HEK293 (cell line): ENCODE results near the gene ASCL5.

Source experiments
- SP2 ChIP-seq: fragments of 450-650 bp; formaldehyde crosslinking; IDR thresholded peaks from 2 replicates; pipeline ENCODE4 v1.5.1; 2016; ENCODE audit warnings: missing biosample characterization, missing genetic modification characterization
- ZNF10 ChIP-seq: fragments of 450-650 bp; formaldehyde crosslinking; IDR thresholded peaks from 2 replicates; pipeline ENCODE4 v1.5.1; 2017; ENCODE audit warnings: missing biosample characterization, missing genetic modification characterization
- ZNF121 ChIP-seq: fragments of 450-650 bp; formaldehyde crosslinking; IDR thresholded peaks from 2 replicates; pipeline ENCODE4 v1.5.1; 2016; ENCODE audit warnings: missing biosample characterization, missing genetic modification characterization
- ZNF610 ChIP-seq: fragments of 450-650 bp; formaldehyde crosslinking; IDR thresholded peaks from 2 replicates; pipeline ENCODE4 v1.5.1; 2016; ENCODE audit warnings: missing biosample characterization, missing genetic modification characterization, borderline replicate concordance
- ZNF701 ChIP-seq: fragments of 450-650 bp; formaldehyde crosslinking; IDR thresholded peaks from 2 replicates; pipeline ENCODE4 v1.5.1; 2016; ENCODE audit warnings: missing biosample characterization, missing genetic modification characterization
- ZNF707 ChIP-seq: fragments of 450-650 bp; formaldehyde crosslinking; IDR thresholded peaks from 2 replicates; pipeline ENCODE4 v1.5.1; 2016; ENCODE audit warnings: missing biosample characterization, missing genetic modification characterization
- ZNF777 ChIP-seq: fragments of 450-650 bp; formaldehyde crosslinking; IDR thresholded peaks from 2 replicates; pipeline ENCODE4 v1.5.1; 2017; ENCODE audit warnings: missing biosample characterization, missing genetic modification characterization, borderline replicate concordance
- TF ChIP-seq, protein P1 (sequence below): fragments of 450-650 bp; formaldehyde crosslinking; IDR thresholded peaks from 2 replicates; pipeline ENCODE4 v1.5.1; 2016; ENCODE audit warnings: missing biosample characterization, missing genetic modification characterization
- TF ChIP-seq, protein P2 (sequence below): fragments of 450-650 bp; formaldehyde crosslinking; IDR thresholded peaks from 2 replicates; pipeline ENCODE4 v1.5.1; 2016; ENCODE audit warnings: missing biosample characterization, missing genetic modification characterization
- TF ChIP-seq, protein P3 (sequence below): IDR thresholded peaks from 2 replicates; pipeline ENCODE4 v1.6.1; 2011; ENCODE audit warnings: mild to moderate bottlenecking, low read depth, low read length, borderline replicate concordance
- TF ChIP-seq, protein P4 (sequence below): fragments of 450-650 bp; IDR thresholded peaks from 2 replicates; pipeline ENCODE4 v1.5.1; 2018; ENCODE audit warnings: missing biosample characterization, missing genetic modification characterization

DNA sequence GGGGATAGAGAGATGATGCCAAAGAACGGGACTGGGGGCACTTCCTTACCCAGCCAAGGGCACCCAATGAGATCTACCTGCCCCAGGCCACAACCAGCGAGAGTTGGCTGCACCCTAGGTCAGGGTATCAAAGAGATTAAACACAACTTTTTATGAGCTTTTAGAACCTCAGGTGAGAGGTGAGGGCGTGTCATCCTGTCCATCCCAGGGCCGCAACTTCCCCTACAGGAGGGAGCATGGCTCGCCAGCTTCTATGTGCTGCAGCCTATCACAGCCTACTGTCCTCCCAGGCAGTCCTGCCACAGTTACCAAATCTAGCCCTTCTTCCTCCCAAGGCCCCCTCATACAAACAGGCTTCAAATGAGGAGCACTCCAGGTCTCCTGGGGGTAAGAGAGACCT is 14.4 kb upstream of the ASCL5 start:
- no peak for TF ChIP-seq ZNF10
- TF ChIP-seq, protein P1, sequence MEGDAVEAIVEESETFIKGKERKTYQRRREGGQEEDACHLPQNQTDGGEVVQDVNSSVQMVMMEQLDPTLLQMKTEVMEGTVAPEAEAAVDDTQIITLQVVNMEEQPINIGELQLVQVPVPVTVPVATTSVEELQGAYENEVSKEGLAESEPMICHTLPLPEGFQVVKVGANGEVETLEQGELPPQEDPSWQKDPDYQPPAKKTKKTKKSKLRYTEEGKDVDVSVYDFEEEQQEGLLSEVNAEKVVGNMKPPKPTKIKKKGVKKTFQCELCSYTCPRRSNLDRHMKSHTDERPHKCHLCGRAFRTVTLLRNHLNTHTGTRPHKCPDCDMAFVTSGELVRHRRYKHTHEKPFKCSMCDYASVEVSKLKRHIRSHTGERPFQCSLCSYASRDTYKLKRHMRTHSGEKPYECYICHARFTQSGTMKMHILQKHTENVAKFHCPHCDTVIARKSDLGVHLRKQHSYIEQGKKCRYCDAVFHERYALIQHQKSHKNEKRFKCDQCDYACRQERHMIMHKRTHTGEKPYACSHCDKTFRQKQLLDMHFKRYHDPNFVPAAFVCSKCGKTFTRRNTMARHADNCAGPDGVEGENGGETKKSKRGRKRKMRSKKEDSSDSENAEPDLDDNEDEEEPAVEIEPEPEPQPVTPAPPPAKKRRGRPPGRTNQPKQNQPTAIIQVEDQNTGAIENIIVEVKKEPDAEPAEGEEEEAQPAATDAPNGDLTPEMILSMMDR (tag by site-specific recombination) = no peak
- TF ChIP-seq, protein P2, sequence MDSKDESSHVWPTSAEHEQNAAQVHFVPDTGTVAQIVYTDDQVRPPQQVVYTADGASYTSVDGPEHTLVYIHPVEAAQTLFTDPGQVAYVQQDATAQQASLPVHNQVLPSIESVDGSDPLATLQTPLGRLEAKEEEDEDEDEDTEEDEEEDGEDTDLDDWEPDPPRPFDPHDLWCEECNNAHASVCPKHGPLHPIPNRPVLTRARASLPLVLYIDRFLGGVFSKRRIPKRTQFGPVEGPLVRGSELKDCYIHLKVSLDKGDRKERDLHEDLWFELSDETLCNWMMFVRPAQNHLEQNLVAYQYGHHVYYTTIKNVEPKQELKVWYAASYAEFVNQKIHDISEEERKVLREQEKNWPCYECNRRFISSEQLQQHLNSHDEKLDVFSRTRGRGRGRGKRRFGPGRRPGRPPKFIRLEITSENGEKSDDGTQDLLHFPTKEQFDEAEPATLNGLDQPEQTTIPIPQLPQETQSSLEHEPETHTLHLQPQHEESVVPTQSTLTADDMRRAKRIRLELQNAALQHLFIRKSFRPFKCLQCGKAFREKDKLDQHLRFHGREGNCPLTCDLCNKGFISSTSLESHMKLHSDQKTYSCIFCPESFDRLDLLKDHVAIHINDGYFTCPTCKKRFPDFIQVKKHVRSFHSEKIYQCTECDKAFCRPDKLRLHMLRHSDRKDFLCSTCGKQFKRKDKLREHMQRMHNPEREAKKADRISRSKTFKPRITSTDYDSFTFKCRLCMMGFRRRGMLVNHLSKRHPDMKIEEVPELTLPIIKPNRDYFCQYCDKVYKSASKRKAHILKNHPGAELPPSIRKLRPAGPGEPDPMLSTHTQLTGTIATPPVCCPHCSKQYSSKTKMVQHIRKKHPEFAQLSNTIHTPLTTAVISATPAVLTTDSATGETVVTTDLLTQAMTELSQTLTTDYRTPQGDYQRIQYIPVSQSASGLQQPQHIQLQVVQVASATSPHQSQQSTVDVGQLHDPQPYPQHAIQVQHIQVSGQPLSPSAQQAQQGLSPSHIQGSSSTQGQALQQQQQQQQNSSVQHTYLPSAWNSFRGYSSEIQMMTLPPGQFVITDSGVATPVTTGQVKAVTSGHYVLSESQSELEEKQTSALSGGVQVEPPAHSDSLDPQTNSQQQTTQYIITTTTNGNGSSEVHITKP (tag by site-specific recombination) = no peak
- TF ChIP-seq ZNF701 = no peak
- TF ChIP-seq SP2 = no peak
- TF ChIP-seq, protein P3, sequence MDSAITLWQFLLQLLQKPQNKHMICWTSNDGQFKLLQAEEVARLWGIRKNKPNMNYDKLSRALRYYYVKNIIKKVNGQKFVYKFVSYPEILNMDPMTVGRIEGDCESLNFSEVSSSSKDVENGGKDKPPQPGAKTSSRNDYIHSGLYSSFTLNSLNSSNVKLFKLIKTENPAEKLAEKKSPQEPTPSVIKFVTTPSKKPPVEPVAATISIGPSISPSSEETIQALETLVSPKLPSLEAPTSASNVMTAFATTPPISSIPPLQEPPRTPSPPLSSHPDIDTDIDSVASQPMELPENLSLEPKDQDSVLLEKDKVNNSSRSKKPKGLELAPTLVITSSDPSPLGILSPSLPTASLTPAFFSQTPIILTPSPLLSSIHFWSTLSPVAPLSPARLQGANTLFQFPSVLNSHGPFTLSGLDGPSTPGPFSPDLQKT = no peak
- TF ChIP-seq ZNF121 (tag by site-specific recombination) = no peak
- no peak for TF ChIP-seq ZNF610 (tag by site-specific recombination)
- TF ChIP-seq, protein P4, sequence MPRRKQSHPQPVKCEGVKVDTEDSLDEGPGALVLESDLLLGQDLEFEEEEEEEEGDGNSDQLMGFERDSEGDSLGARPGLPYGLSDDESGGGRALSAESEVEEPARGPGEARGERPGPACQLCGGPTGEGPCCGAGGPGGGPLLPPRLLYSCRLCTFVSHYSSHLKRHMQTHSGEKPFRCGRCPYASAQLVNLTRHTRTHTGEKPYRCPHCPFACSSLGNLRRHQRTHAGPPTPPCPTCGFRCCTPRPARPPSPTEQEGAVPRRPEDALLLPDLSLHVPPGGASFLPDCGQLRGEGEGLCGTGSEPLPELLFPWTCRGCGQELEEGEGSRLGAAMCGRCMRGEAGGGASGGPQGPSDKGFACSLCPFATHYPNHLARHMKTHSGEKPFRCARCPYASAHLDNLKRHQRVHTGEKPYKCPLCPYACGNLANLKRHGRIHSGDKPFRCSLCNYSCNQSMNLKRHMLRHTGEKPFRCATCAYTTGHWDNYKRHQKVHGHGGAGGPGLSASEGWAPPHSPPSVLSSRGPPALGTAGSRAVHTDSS (tag by site-specific recombination) = no peak
- no peak for TF ChIP-seq ZNF707 (tag by site-specific recombination)
- TF ChIP-seq ZNF777 (tag by site-specific recombination) = no peak
